CD4-positive, alpha-beta T cell treated with Interleukin-15 for 4 hours (primary cell): ENCODE results near the gene PTPN23.

Experiments used
- DNase-seq: peaks from one replicate; pipeline ENCODE4 v3.0.0-alpha.2; 2020; ENCODE audit warnings: low spot score

PTPN23 gene

DNA sequence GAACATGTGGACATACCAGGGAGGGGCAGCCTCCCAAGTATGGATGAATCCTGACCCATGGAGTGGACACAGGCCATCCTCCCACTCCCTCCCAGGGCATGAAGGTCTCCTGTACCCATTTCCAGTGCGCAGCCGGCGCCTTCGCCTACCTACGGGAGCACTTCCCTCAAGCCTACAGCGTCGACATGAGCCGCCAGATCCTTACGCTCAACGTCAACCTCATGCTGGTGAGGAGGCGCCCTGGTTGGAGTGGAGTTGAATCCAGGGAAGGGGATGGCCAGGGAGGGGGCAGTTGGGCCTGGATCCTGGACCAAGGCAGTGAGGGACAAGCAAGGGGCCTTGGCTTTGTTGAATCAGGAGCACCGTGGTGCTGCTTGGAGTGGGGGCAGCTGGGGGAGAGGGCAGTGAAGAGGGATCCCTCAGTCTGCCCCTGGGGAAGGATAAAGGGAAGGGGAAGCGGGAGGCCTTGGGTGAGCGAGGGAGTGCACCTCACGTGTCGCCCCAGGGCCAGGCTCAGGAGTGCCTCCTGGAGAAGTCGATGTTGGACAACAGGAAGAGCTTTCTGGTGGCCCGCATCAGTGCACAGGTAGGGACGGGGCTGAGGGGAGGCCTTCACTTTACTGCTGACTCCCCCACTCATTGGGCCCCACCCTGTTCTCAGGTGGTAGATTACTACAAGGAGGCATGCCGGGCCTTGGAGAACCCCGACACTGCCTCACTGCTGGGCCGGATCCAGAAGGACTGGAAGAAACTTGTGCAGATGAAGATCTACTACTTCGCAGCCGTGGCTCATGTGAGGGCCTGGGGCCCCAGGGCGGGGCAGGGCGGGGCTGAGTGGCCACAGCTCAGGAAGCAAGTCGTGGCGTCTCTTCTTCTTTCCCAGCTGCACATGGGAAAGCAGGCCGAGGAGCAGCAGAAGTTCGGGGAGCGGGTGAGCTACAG is 25.3 kb downstream of the PTPN23 start:
- DNase-seq = no peak

DNA sequence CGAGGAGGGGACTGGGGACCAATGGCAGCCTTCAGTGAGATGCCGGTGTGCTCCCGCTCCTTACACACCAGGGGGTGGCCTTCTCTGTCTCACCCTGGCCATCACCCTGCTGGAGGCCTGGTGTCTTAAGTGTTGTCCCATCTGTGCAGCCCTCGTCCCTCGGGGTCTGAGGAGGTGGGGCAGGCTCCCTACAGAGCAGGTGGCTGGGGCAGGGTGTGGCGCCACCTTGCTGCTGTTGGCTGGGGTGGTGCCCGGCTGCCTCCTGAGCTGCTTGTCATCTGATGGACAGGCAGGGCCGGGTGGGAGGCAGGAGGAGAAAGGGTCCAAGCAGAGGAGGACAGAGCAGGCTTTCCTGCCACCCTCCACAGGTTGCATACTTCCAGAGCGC is 25.9 kb downstream of the PTPN23 start:
- DNase-seq = no peak

GRCh38 chr3:47407237-47407636 is 26.4 kb downstream of the PTPN23 start:
- DNase-seq = no peak

GRCh38 chr3:47407896-47408838 is 27.3 kb downstream of the PTPN23 start:
- DNase-seq = no peak

DNA sequence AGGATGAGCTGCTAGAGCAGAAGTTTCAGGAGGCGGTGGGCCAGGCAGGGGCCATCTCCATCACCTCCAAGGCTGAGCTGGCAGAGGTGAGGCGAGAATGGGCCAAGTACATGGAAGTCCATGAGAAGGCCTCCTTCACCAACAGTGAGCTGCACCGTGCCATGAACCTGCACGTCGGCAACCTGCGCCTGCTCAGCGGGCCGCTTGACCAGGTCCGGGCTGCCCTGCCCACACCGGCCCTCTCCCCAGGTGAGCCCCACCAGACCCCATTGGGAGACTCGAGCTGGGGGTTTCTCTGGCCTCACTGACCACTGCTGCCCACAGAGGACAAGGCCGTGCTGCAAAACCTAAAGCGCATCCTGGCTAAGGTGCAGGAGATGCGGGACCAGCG is 28.0 kb downstream of the PTPN23 start:
- no peak for DNase-seq

DNA sequence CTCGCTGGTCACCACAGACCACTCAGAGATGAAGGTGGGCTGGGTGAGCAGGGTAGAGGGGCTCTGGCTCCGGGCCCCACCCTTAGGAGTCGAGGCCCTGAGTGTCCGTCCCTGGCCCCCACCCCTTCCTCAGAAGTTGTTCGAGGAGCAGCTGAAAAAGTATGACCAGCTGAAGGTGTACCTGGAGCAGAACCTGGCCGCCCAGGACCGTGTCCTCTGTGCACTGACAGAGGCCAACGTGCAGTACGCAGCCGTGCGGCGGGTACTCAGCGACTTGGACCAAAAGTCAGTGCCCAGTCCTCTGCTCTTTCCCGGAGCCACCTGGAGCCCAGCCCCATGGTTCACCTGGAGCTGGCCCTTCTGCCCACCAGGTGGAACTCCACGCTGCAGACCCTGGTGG is 28.5 kb downstream of the PTPN23 start:
- DNase-seq = no peak

- no peak for DNase-seq
Observed at GRCh38 chr3:47409688-47410416, 29.0 kb downstream of the PTPN23 start.

DNA sequence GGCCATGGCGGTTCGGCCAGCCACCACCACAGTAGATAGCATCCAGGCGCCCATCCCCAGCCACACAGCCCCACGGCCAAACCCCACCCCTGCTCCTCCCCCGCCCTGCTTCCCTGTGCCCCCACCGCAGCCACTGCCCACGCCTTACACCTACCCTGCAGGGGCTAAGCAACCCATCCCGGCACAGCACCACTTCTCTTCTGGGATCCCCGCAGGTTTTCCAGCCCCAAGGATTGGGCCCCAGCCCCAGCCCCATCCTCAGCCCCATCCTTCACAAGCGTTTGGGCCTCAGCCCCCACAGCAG is 29.5 kb downstream of the PTPN23 start:
- DNase-seq = no peak

DNA sequence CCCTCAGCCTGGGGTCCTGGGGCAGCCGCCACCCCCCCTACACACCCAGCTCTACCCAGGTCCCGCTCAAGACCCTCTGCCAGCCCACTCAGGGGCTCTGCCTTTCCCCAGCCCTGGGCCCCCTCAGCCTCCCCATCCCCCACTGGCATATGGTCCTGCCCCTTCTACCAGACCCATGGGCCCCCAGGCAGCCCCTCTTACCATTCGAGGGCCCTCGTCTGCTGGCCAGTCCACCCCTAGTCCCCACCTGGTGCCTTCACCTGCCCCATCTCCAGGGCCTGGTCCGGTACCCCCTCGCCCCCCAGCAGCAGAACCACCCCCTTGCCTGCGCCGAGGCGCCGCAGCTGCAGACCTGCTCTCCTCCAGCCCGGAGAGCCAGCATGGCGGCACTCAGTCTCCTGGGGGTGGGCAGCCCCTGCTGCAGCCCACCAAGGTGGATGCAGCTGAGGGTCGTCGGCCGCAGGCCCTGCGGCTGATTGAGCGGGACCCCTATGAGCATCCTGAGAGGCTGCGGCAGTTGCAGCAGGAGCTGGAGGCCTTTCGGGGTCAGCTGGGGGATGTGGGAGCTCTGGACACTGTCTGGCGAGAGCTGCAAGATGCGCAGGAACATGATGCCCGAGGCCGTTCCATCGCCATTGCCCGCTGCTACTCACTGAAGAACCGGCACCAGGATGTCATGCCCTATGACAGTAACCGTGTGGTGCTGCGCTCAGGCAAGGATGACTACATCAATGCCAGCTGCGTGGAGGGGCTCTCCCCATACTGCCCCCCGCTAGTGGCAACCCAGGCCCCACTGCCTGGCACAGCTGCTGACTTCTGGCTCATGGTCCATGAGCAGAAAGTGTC is 30.2 kb downstream of the PTPN23 start:
- no peak for DNase-seq

DNA sequence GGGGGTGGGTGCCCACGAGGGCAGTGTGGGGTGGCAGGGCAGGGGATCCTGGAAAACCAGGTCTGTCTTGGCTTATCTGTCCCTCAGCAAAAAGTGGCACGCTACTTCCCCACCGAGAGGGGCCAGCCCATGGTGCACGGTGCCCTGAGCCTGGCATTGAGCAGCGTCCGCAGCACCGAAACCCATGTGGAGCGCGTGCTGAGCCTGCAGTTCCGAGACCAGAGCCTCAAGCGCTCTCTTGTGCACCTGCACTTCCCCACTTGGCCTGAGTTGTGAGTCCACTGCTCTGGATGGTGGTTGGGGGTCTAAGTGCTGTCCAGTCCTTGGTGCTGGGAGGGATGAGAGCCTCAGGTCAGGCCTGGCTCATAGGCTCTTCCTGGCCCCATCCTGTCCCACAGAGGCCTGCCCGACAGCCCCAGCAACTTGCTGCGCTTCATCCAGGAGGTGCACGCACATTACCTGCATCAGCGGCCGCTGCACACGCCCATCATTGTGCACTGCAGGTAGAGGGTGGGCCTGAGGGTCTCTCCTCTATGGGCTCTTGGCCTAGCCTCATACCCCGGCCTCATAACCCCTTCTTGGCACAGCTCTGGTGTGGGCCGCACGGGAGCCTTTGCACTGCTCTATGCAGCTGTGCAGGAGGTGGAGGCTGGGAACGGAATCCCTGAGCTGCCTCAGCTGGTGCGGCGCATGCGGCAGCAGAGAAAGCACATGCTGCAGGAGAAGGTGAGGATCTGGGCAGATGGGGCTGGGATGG is 31.1 kb downstream of the PTPN23 start:
- no peak for DNase-seq

GRCh38 chr3:47412453-47412756 is 31.6 kb downstream of the PTPN23 start:
- DNase-seq = no peak

DNA sequence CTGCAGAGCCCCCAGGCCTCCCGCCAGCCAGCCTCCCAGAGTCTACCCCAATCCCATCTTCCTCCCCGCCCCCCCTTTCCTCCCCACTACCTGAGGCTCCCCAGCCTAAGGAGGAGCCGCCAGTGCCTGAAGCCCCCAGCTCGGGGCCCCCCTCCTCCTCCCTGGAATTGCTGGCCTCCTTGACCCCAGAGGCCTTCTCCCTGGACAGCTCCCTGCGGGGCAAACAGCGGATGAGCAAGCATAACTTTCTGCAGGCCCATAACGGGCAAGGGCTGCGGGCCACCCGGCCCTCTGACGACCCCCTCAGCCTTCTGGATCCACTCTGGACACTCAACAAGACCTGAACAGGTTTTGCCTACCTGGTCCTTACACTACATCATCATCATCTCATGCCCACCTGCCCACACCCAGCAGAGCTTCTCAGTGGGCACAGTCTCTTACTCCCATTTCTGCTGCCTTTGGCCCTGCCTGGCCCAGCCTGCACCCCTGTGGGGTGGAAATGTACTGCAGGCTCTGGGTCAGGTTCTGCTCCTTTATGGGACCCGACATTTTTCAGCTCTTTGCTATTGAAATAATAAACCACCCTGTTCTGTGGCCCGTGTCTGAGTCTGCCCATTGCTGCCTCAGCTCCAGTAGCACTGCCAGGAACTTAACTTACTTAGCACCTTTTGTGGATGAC is 32.2 kb downstream of the PTPN23 start:
- DNase-seq = no peak

DNA sequence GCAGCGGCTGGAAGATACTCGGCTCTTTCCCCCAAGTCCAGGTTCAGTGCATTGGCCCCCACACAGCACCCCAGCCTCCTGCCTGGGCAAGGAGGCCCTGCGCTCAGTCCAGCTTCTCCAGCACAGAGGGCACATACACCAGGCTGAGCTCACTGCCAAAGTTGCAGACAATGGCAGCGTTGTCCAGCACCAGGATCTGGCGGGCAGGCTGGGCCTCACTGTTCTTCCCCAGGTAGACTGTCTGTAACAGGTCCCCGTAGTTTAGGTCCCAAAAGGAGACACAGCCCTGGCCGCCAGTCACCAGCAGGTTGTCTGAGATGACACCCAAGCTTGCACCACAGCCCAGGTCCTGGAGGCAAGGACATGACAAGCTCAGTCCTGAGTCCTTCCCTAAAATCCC is 32.9 kb downstream of the PTPN23 start:
- no peak for DNase-seq

DNA sequence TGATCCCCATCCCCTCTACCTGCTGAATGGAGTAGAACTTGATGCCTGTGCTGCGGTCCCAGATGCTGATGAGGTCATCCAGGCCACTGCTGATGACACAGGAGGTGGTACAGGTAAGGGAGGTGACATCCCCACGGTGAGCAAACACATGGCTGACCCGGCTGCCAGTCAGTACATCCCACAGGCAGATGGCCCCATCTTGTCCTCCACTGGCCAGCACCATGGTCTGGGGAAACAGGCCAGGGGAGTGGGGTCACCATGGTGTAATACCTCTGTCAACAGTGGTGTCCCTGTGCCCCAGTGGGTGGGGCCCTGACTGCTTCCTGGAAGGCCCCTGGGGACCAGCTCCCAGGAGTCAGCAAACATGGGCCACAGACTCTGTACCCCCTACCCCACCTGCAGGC is 33.3 kb downstream of the PTPN23 start:
- DNase-seq = no peak

DNA sequence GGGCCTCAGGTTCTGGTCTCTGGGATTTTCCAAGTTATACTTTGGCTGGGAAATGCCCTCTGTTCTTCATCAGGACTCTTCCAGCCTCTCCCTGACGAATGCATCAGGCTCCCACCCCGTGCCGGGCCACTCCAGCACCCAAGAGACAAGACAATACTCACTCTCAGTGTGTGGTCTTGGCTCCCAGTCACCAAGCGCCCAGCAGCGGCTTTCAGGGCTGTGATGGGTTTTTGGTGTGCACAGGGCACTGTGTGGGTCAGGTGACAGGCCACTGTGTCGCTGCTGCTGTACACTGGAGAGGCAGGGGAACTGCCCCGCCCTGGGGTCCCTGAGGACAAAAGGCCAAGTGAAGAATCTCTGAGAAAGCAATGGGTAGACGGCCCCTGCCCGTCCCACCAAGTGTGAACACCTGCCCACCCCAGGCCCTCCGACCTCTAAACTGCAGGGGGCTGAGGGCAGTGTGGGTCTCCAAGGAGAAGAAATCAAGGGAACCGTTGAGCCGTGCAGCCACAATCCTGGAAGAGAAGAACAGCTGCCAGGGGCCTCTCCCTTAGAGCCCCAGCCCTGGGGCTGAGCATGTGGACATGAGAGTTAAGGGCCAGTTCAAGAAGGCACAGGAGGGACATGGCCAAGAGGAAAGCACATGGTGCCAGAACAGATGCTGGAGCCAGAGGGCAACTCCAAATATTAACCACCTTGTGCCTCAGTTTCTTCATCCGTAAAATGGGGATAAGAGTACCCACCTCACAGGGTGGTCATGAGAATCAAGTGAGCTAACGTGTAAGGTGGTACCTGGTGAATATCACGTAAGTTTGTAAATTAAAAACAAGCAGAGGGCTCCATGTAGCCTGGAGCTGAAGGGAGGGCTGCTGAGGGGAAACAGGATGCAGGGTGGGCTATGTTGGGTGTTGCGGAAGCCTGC is 34.1 kb downstream of the PTPN23 start:
- no peak for DNase-seq

- DNase-seq = no peak
Observed at GRCh38 chr3:47416041-47416440, 35.2 kb downstream of the PTPN23 start.

DNA sequence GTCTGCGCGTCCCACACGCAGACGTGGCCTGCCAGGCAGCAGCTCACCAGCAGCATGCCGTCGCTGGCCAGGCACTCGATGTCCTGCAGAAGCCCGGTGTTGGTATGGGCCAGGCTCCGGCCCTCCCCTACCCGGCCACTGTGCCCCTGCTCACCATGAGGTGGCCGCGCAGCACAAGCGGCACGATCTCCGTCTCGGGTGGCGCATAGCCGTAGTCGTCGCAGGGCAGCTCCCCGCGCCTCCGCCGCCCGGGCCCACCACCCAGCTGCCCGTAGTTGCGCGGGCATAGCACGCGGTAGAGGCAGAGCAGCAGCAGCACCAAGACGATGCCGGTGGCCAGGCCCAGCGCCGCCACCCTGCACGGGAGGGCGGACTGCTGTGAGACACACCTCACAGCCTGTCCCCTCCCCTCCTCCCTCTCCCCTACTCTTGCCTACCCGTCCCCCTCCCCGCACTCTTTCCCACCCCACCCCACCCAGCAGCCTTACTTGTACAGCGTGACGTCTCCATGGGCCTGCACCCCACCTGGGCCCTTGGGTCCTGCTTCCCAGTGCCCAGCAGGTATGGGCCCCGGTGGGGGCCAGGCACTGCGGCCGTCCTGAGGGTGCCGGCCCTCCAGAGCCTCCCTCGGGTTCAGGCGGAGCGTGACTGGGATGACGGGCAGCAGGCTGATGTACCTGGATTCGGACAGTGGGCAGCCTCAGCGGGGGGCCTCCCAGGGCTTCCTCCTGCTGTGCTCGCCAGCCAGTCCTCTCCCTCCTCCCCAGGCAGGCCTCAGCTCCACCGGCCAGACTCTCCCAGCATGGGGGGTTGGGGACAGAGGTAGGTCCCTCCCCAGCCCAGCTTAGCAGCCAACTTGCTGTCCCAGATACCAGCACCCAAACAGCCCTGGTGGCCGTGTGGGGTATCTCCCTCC is 37.6 kb downstream of the PTPN23 start:
- DNase-seq = no peak
